ENCODE measurements around the gene BET1L.

Gene BET1L

DNA sequence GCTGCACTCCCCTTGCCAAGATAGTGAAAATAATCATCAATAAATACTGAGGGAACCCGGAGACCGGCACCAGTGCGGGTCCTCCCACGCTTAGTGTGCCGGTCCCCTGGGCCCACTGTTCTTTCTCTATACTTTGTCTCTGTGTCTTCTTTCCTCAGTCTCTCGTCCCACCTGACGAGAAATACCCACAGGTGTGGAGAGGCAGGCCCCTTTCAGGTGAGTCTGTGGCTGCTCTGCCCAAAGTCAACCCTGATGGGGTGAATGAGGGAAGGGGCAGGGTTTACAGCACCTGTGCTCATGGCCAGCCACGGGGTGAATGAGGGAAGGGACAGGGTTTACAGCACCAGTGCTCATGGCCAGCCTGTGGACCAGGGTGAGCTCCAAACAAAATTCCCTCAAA, 4.7 kb downstream of the BET1L start:
- no peak for TF ChIP-seq CTCF (conservative IDR thresholded peaks at IDR 0.05)
- no peak overlapping the region for H3K27ac ChIP-seq

DNA sequence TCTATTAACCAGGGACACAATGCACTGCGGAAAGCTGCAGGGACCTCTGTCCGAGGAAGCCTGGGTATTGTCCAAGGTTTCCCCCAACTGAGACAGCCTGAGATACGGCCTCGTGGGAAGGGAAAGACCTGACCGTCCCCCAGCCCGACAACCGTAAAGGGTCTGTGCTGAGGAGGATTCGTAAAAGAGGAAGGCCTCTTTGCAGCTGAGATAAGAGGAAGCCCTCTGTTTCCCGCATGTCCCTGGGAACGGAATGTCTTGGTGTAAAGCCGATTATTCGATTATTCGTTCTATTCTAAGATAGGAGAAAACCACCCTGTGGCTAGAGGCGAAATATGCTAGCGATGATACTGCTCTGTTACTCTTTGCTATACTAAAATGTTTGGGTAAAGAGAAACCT, 5.2 kb downstream of the BET1L start:
- H3K27ac ChIP-seq, result no peak overlapping the region
- no peak for TF ChIP-seq CTCF (conservative IDR thresholded peaks at IDR 0.05)

DNA sequence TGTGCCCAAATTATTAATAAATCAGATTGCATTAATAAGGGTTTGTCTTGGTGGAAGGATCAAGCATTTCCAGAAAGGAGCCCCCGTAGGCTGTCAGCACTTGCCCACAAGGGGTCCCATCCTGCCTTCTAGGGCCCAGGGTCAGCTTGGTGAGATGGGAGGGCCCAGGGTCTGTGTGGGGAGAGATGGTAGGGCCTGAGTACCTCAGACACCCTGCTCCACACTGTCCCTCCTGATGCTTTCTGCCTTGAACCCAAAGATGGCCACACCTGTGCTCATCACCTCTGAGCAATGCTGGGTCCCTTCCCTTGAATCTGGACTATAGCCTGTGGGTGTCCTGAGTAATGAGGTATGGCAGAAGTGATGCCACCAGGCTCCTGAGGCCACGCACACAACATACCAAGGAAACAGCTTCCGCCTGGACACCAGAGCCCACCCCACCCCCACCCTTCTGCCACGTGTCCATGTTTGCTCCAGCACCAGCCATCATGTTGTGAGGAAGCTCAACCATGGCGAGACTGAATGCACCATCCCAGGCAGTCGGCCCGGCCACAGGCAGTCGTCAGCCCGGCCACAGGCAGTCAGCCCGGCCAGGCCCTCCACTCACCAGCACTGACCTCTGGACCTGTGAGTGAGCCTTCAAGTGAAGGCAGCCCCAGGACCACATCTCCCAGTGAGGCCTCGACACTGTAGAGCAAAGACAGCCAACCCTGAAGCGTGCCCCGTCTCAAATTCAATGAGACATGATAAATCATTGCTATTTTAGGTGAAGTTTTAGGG, 6.8 kb downstream of the BET1L start:
- H3K27ac ChIP-seq, result no peak overlapping the region
- TF ChIP-seq CTCF (conservative IDR thresholded peaks at IDR 0.05), result no peak

- no peak overlapping the region for H3K27ac ChIP-seq
- no peak for TF ChIP-seq CTCF (conservative IDR thresholded peaks at IDR 0.05)
Measured at GRCh38 chr11:199782-200181, 7.4 kb downstream of the BET1L start.

GRCh38 chr11:199004-199581, 8.1 kb downstream of the BET1L start:
- no peak for TF ChIP-seq CTCF (conservative IDR thresholded peaks at IDR 0.05)
- no peak overlapping the region for H3K27ac ChIP-seq

DNA sequence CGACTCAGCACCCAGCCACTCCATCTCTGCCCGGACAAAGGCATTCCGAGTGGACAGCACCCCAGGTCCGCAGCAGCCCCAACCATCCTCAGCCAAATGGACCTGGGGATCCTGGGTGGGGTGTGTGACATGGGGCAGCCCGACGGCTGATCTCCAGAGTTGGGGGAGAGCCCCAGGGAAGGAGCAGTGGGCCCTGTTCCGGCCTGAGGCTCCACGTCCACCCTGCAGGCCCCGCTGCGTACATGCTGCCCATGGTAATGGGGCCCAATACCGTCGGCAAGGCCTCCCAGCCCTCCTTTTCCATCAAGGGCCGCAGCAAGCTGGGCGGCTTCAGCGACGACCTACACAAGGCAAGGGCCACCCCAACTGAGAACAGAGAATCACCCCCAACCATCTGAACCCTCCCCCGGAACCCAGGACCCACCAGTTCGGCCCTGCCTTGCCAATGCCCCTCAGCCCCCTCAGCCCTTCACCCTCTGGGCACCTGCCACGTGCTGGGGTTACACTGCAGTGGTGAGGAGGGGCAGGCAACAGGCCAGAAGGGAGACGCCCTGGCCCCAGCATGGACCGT, 8.9 kb downstream of the BET1L start:
- no peak overlapping the region for H3K27ac ChIP-seq
- no peak for TF ChIP-seq CTCF (conservative IDR thresholded peaks at IDR 0.05)

- no peak overlapping the region for H3K27ac ChIP-seq
- TF ChIP-seq CTCF (conservative IDR thresholded peaks at IDR 0.05), result no peak
Measured at GRCh38 chr11:197741-198235, 9.4 kb downstream of the BET1L start.
